D721Med (cell line): Measurements from ENCODE around the gene SIM1.

Source experiments
- DNase-seq: peaks from one replicate; pipeline ENCODE4 v3.0.0; 2011; ENCODE audit warnings: low spot score; ENCODE audit not compliant: insufficient read length
- FAIRE-seq: peaks from 2 replicates; lab custom pipeline; 2011; peaks lifted over from hg19 to GRCh38; lab: Jason Lieb, UNC
- TF ChIP-seq, protein P1 (sequence below): IDR thresholded peaks from 2 replicates; pipeline ENCODE4 v1.5.1; 2012; ENCODE audit warnings: mild to moderate bottlenecking, control low read depth; ENCODE audit not compliant: insufficient read depth; ENCODE audit errors: missing control alignments

The SIM1 gene

GRCh38 chr6:100484474-100484873 is 19.8 kb upstream of the SIM1 start:
- FAIRE-seq (no peak), DNase-seq (no peak)
- TF ChIP-seq, protein P1, sequence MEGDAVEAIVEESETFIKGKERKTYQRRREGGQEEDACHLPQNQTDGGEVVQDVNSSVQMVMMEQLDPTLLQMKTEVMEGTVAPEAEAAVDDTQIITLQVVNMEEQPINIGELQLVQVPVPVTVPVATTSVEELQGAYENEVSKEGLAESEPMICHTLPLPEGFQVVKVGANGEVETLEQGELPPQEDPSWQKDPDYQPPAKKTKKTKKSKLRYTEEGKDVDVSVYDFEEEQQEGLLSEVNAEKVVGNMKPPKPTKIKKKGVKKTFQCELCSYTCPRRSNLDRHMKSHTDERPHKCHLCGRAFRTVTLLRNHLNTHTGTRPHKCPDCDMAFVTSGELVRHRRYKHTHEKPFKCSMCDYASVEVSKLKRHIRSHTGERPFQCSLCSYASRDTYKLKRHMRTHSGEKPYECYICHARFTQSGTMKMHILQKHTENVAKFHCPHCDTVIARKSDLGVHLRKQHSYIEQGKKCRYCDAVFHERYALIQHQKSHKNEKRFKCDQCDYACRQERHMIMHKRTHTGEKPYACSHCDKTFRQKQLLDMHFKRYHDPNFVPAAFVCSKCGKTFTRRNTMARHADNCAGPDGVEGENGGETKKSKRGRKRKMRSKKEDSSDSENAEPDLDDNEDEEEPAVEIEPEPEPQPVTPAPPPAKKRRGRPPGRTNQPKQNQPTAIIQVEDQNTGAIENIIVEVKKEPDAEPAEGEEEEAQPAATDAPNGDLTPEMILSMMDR, result no peak

DNA sequence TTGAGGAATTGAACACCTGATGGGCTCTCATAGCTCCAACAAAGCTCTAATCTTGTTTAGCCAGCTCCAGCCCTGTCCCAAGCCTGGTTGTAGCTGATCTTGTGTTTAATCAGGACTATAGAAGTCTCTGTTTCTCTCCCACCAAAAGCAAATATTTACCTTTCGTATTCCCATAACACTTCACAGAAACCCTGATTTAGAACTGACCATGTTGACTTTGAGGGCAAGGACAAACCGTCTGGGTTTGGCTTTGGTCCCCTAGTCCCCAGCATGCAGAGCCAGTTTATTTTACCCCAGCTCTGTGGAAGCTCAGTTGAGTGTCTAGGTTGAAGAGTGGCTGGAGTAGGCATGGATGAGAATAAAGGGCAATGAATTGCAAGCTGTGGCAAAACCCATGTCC is 18.0 kb upstream of the SIM1 start:
- FAIRE-seq, result no peak
- TF ChIP-seq, protein P1, result no peak
- no peak for DNase-seq

- TF ChIP-seq, protein P1, result peak; percentile 80
- no peak for DNase-seq
- peak; percentile 90 for FAIRE-seq
These were observed 14.7 kb upstream of the SIM1 start for GRCh38 chr6:100479179-100480035.

- TF ChIP-seq, protein P1, result no peak
- no peak for FAIRE-seq
- no peak for DNase-seq
These were observed 11.0 kb upstream of the SIM1 start for GRCh38 chr6:100475554-100476320.

DNA sequence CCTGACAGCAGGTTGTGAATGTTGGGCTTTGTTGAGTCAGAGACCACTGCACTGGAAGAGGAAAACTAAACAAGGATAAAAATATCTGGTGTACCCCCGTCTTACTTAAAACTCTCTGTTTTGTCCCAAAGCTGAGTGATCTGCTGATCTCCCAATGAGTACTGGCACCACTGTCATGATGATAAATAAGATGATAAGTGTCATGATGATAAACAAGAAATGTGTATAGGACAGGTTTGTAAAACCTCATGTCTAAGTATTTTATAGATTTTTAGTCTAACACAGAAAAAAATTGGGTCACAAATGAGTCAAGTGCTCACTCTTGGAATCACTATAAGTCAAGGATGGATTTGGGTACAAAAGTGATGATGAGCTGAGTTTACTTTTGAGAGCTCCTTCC is 8.5 kb upstream of the SIM1 start:
- TF ChIP-seq, protein P1, result no peak
- DNase-seq, result no peak
- no peak for FAIRE-seq

GRCh38 chr6:100472674-100473073 is 8.0 kb upstream of the SIM1 start:
- FAIRE-seq, result no peak
- TF ChIP-seq, protein P1, result no peak
- DNase-seq, result no peak
